ENCODE data around the gene LAS1L. TPM values are rescaled to one million over a fixed set of nuclear protein-coding genes. Genes with fewer than 3 reads are reported as not detected.
"Not testable (repeated sequence)": the region's sequence is repeated elsewhere in the genome, so short reads cannot be mapped to it uniquely, and the experiment has no call there.

LAS1L gene
- total RNA-seq, 1 donor from 2014 or later, result 17.9 TPM

- Histone ChIP-seq H3K27me3 (no peaks in the 10 kb centered on the region), H3K27ac (no peak overlapping the region), H3K9me3 (no peaks in the 10 kb centered on the region), H3K4me1 (peaks cover 3% of the 10 kb centered on the region), H3K4me3 (no peak overlapping the region), H3K36me3 (peaks cover 0 to 3% of the 10 kb centered on the region in 2 donors)
- no peak for DNase-seq (ENCODE audit: extremely low spot score in 2 of 2)
- intact Hi-C loops (cut with DNase I), result no loop called here
- TF ChIP-seq, protein P1, sequence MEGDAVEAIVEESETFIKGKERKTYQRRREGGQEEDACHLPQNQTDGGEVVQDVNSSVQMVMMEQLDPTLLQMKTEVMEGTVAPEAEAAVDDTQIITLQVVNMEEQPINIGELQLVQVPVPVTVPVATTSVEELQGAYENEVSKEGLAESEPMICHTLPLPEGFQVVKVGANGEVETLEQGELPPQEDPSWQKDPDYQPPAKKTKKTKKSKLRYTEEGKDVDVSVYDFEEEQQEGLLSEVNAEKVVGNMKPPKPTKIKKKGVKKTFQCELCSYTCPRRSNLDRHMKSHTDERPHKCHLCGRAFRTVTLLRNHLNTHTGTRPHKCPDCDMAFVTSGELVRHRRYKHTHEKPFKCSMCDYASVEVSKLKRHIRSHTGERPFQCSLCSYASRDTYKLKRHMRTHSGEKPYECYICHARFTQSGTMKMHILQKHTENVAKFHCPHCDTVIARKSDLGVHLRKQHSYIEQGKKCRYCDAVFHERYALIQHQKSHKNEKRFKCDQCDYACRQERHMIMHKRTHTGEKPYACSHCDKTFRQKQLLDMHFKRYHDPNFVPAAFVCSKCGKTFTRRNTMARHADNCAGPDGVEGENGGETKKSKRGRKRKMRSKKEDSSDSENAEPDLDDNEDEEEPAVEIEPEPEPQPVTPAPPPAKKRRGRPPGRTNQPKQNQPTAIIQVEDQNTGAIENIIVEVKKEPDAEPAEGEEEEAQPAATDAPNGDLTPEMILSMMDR (IDR thresholded peaks at IDR 0.05), result no peak
- TF ChIP-seq POLR2A (IDR thresholded peaks at IDR 0.05) (no peak), POLR2AphosphoS5 (IDR thresholded peaks at IDR 0.05; ENCODE audit: insufficient read depth in 1 of 2, low read depth in 1 of 2) (no peak)
Observed at GRCh38 chrX:65528293-65528692, 6.3 kb downstream of the LAS1L start.

- Histone ChIP-seq H3K9me3 (no peaks in the 10 kb centered on the region), H3K27ac (no peak overlapping the region), H3K36me3 (peaks cover 0 to 28% of the 10 kb centered on the region in 2 donors), H3K4me3 (no peak overlapping the region), H3K4me1 (no peaks in the 10 kb centered on the region), H3K27me3 (no peaks in the 10 kb centered on the region)
- intact Hi-C loops (cut with DNase I), result no loop called here
- TF ChIP-seq, protein P1 (IDR thresholded peaks at IDR 0.05), result no peak
- no peak for TF ChIP-seq POLR2A (IDR thresholded peaks at IDR 0.05)
- TF ChIP-seq POLR2AphosphoS5 (IDR thresholded peaks at IDR 0.05; ENCODE audit: insufficient read depth in 1 of 2, low read depth in 1 of 2), result no peak
- DNase-seq (ENCODE audit: extremely low spot score in 2 of 2), result no peak
Observed at GRCh38 chrX:65524139-65524538, 10.4 kb downstream of the LAS1L start.

DNA sequence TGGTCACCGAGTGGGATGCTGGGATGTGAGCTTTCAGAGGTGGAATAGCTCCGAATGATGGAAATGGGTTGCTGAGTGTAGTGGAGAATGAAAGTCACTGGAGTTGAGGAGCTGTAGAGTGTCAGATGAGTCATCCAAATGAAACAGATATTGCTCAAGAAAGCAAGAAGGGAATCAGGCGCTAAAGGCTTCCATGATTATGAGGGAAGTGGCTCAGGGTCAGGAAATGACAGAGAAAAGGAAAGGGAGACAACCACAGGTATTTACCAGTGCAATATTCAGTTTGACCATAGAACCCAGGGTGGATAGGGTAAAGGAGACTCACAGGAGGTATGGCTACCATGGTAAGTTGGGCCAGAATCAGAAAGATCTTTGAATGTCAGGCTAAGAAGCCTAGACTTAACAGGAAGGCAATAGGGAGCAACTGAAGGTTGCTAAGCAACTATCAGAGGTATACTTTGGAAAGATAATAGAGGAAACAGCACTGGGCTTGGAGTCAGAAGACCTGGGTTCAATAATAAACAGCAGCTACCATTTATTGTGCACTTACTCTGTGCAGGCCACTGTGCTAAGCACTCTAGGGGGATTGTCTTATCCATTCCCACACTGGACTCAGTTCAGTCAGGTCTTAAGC, 11.7 kb downstream of the LAS1L start:
- H3K9me3 ChIP-seq, result no peaks in the 10 kb centered on the region
- no peak for DNase-seq (ENCODE audit: extremely low spot score in 2 of 2)
- H3K36me3 ChIP-seq, result peaks cover 0 to 33% of the 10 kb centered on the region in 2 donors
- TF ChIP-seq POLR2AphosphoS5 (IDR thresholded peaks at IDR 0.05; ENCODE audit: insufficient read depth in 1 of 2, low read depth in 1 of 2) (no peak), POLR2A (IDR thresholded peaks at IDR 0.05) (no peak)
- TF ChIP-seq, protein P1 (IDR thresholded peaks at IDR 0.05), result no peak
- H3K27me3 ChIP-seq, result no peaks in the 10 kb centered on the region
- H3K4me1 ChIP-seq, result no peaks in the 10 kb centered on the region
- no peak overlapping the region for H3K27ac ChIP-seq
- intact Hi-C loops (cut with DNase I), result no loop called here
- H3K4me3 ChIP-seq, result no peak overlapping the region

GRCh38 chrX:65519530-65519929, 15.1 kb downstream of the LAS1L start:
- H3K36me3 ChIP-seq, result peaks cover 0 to 38% of the 10 kb centered on the region in 2 donors
- H3K4me1 ChIP-seq; intact Hi-C loops (cut with DNase I); H3K27ac ChIP-seq; H3K9me3 ChIP-seq; DNase-seq (ENCODE audit: extremely low spot score in 2 of 2); H3K4me3 ChIP-seq; H3K27me3 ChIP-seq: not testable (repeated sequence)

GRCh38 chrX:65518980-65519379, 15.6 kb downstream of the LAS1L start:
- H3K9me3 ChIP-seq; H3K4me3 ChIP-seq; H3K4me1 ChIP-seq; intact Hi-C loops (cut with DNase I); DNase-seq (ENCODE audit: extremely low spot score in 2 of 2); H3K27me3 ChIP-seq; H3K27ac ChIP-seq: not testable (repeated sequence)
- H3K36me3 ChIP-seq, result peaks cover 0 to 38% of the 10 kb centered on the region in 2 donors

- Histone ChIP-seq H3K36me3 (peaks cover 0 to 32% of the 10 kb centered on the region in 2 donors), H3K4me3 (no peak overlapping the region), H3K27me3 (no peaks in the 10 kb centered on the region), H3K9me3 (no peaks in the 10 kb centered on the region), H3K27ac (no peak overlapping the region), H3K4me1 (no peaks in the 10 kb centered on the region)
- TF ChIP-seq, protein P1 (IDR thresholded peaks at IDR 0.05), result no peak
- TF ChIP-seq POLR2A (IDR thresholded peaks at IDR 0.05) (no peak), POLR2AphosphoS5 (IDR thresholded peaks at IDR 0.05; ENCODE audit: insufficient read depth in 1 of 2, low read depth in 1 of 2) (no peak)
- DNase-seq (ENCODE audit: extremely low spot score in 2 of 2), result no peak
- intact Hi-C loops (cut with DNase I), result no loop called here
Observed at GRCh38 chrX:65517923-65518322, 16.7 kb downstream of the LAS1L start.

Measured in vagina (tissue), 2 donors.